HEK293 (cell line): ENCODE data around the gene NUP160.

Source experiments
- ATF2 ChIP-seq: fragments of 450-650 bp; formaldehyde crosslinking; IDR thresholded peaks from 2 replicates; pipeline ENCODE4 v1.5.1; 2016; ENCODE audit warnings: missing biosample characterization, missing genetic modification characterization, low read depth
- CTCF ChIP-seq: fragments of 450-650 bp; formaldehyde crosslinking; IDR thresholded peaks from 2 replicates; pipeline ENCODE4 v1.5.1; 2016; ENCODE audit warnings: missing biosample characterization, missing genetic modification characterization

GRCh38 chr11:47850337-47850736 lies 2.2 kb upstream of the NUP160 start:
- no peak for TF ChIP-seq CTCF
- no peak for TF ChIP-seq ATF2 (tag by site-specific recombination)
